CD4-positive, alpha-beta T cell treated with Interleukin-1 beta for 1 hour (primary cell): ENCODE results near the gene RNF212.

Experiments used
- DNase-seq, 2 donors: peaks; one replicate each; pipeline ENCODE4 v3.0.0-alpha.2; 2020 to 2022

Gene RNF212

GRCh38 chr4:1090036-1090435 is 23.3 kb downstream of the RNF212 start:
- DNase-seq: no peak

- peak in 1 of 2 donors; percentile 12 for DNase-seq
Observed at GRCh38 chr4:1087371-1087770, 26.0 kb downstream of the RNF212 start.

- no peak for DNase-seq
Observed at GRCh38 chr4:1086011-1086410, 27.4 kb downstream of the RNF212 start.

- no peak for DNase-seq
Observed at GRCh38 chr4:1085404-1085799, 28.0 kb downstream of the RNF212 start.

GRCh38 chr4:1084796-1085403 is 28.5 kb downstream of the RNF212 start:
- no peak for DNase-seq

- no peak for DNase-seq
Observed at GRCh38 chr4:1084394-1084793, 29.0 kb downstream of the RNF212 start.

GRCh38 chr4:1082215-1083182 is 30.9 kb downstream of the RNF212 start:
- peak in 1 of 2 donors; percentile 67 for DNase-seq

- DNase-seq: peak in 1 of 2 donors; percentile 10
Observed at GRCh38 chr4:1081689-1082040, 31.7 kb downstream of the RNF212 start.

- DNase-seq: peak in 1 of 2 donors; percentile 7
Observed at GRCh38 chr4:1080961-1081688, 32.2 kb downstream of the RNF212 start.

- DNase-seq: no peak
Observed at GRCh38 chr4:1080432-1080831, 32.9 kb downstream of the RNF212 start.

GRCh38 chr4:1079711-1080265 is 33.6 kb downstream of the RNF212 start:
- DNase-seq: no peak

- DNase-seq: no peak
Observed at GRCh38 chr4:1078490-1078889, 34.9 kb downstream of the RNF212 start.

GRCh38 chr4:1077711-1078477 is 35.5 kb downstream of the RNF212 start:
- DNase-seq: no peak

GRCh38 chr4:1075809-1076699 is 37.3 kb downstream of the RNF212 start:
- DNase-seq: no peak

- DNase-seq: no peak
Observed at GRCh38 chr4:1075225-1075624, 38.1 kb downstream of the RNF212 start.

- DNase-seq: no peak
Observed at GRCh38 chr4:1074077-1074476, 39.3 kb downstream of the RNF212 start.

- DNase-seq: peak; percentile 48 to 57
Observed at GRCh38 chr4:1072830-1073446, 40.4 kb downstream of the RNF212 start.

GRCh38 chr4:1069394-1069793 is 44.0 kb downstream of the RNF212 start:
- no peak for DNase-seq

GRCh38 chr4:1065732-1066131 is 47.6 kb downstream of the RNF212 start:
- DNase-seq: no peak

- DNase-seq: no peak
Observed at GRCh38 chr4:1062419-1062818, 50.9 kb downstream of the RNF212 start.

GRCh38 chr4:1061760-1062159 is 51.6 kb downstream of the RNF212 start:
- DNase-seq: no peak
